Panc1 (cell line): ENCODE measurements around the gene ASB6. TPM values are rescaled to one million over a fixed set of nuclear protein-coding genes. Genes with fewer than 3 reads are reported as not detected.

Source experiments
- ATAC-seq: fragments of 200-7000 bp; cut with Tn5 transposase; 2 replicates; pipeline ENCODE4 v1.9.1; 2020; ENCODE audit warnings: mild to moderate bottlenecking, moderate library complexity
- BruUV-seq: library from RNA; stranded (reverse); fragments of 400-500 nt; replicated peaks from 2 replicates; lab custom pipeline; 2021; lab: Mats Ljungman, UMichigan
- CTCF ChIA-PET: fragments of 300-600 bp; sonication (Branson Sonifier 250); formaldehyde crosslinking; loops from one replicate; lab custom pipeline; 2022; ENCODE audit warnings: antibody characterized with exemption; lab: Charles Lee
- POLR2A ChIA-PET: fragments of 300-600 bp; sonication (Branson Sonifier 250); formaldehyde crosslinking; loops from one replicate; lab custom pipeline; 2022; ENCODE audit warnings: antibody characterized with exemption; lab: Charles Lee
- DNase-seq: peaks from one replicate; pipeline ENCODE4 v3.0.0-alpha.2; 2010; ENCODE audit warnings: low read depth, low spot score
- H3K27ac ChIP-seq: 2 replicates; pipeline ENCODE4 v1.5.1; 2011; ENCODE audit warnings: mild to moderate bottlenecking, low read length, inconsistent platforms
- H3K27me3 ChIP-seq: fragments of 200-500 bp; sonication (Bioruptor generic); 2 replicates; pipeline ENCODE4 v1.6.0; 2014; ENCODE audit warnings: low read length, inconsistent platforms; ENCODE audit not compliant: control insufficient read depth, insufficient read depth
- H3K36me3 ChIP-seq: fragments of 200-500 bp; sonication (Bioruptor generic); 2 replicates; pipeline ENCODE4 v1.5.1; 2014; ENCODE audit warnings: inconsistent platforms, mild to moderate bottlenecking, low read length, moderate library complexity; ENCODE audit not compliant: control insufficient read depth, insufficient read depth
- H3K4me1 ChIP-seq: 2 replicates; pipeline ENCODE4 v1.5.1; 2011; ENCODE audit warnings: inconsistent platforms, mild to moderate bottlenecking, low read length, moderate library complexity; ENCODE audit not compliant: control insufficient read depth, insufficient read depth
- H3K4me3 ChIP-seq, 2 experiments: 2 replicates each; pipeline ENCODE4 v1.5.1; 2011 to 2012; ENCODE audit warnings: low read depth in 2 of 2, low read length in 2 of 2, mild to moderate bottlenecking in 2 of 2, inconsistent platforms in 1 of 2, moderate library complexity in 1 of 2
- H3K9me3 ChIP-seq: fragments of 200-500 bp; sonication (Bioruptor generic); 2 replicates; pipeline ENCODE4 v1.5.1; 2014; ENCODE audit warnings: low read depth, mild to moderate bottlenecking, inconsistent platforms, low read length, moderate library complexity; ENCODE audit not compliant: control insufficient read depth, insufficient read depth
- CTCF ChIP-seq: fragments of 450-650 bp; IDR thresholded peaks from 2 replicates; pipeline ENCODE4 v1.5.1; 2017; ENCODE audit warnings: mild to moderate bottlenecking
- POLR2AphosphoS5 ChIP-seq: IDR thresholded peaks from 2 replicates; pipeline ENCODE4 v1.6.1; 2012; ENCODE audit warnings: mild to moderate bottlenecking, low read depth, low read length, moderate library complexity
- REST ChIP-seq, 2 experiments: IDR thresholded peaks; 2 replicates each; pipeline ENCODE4 v1.6.1; 2011 to 2012; ENCODE audit warnings: low read depth in 2 of 2, control low read depth in 1 of 2, low read length in 1 of 2, mild to moderate bottlenecking in 1 of 2, moderate library complexity in 1 of 2; ENCODE audit not compliant: insufficient read depth in 1 of 2
- SIN3A ChIP-seq: IDR thresholded peaks from 2 replicates; pipeline ENCODE4 v1.6.1; 2012; ENCODE audit warnings: low read depth, mild to moderate bottlenecking, low read length, moderate library complexity, borderline replicate concordance; ENCODE audit not compliant: insufficient read depth
- TCF7L2 ChIP-seq: IDR thresholded peaks from 2 replicates; pipeline ENCODE4 v1.6.1; 2011; ENCODE audit warnings: mild to moderate bottlenecking, low read depth, low read length, inconsistent platforms
- in situ Hi-C: cut with HindIII; loops from 2 replicates; pipeline ENCODE4 v1.10.0; 2016; ENCODE audit warnings: low sequenced_read_pairs, low pct_unique_long_range_greater_than_20kb
- intact Hi-C: fragments of 100-400 bp; cut with micrococcal nuclease; formaldehyde crosslinking; loops from one replicate; pipeline ENCODE4 v1.10.0; 2022; ENCODE audit not compliant: unreplicated experiment
- total RNA-seq: library from RNA; stranded (reverse); gene quantifications from one replicate; pipeline ENCODE4 v1.2.1, GENCODE V29; 2021; ENCODE audit not compliant: unreplicated experiment

ASB6 gene
- total RNA-seq, 1 experiment from 2014 or later: 14.3 TPM

GRCh38 chr9:129590466-129590865 is 51.5 kb downstream of the ASB6 start:
- Histone ChIP-seq H3K36me3 (no peaks in the 10 kb centered on the region), H3K9me3 (no peaks in the 10 kb centered on the region), H3K4me1 (no peaks in the 10 kb centered on the region), H3K27me3 (no peaks in the 10 kb centered on the region), H3K4me3 (no peak overlapping the region), H3K27ac (no peak overlapping the region)
- POLR2A ChIA-PET: no interaction called here
- intact Hi-C loops (no loop called here), in situ Hi-C loops (no loop called here)
- no peak for DNase-seq
- BruUV-seq: no TSS peak
- no peak for ATAC-seq
- TF ChIP-seq CTCF (no peak), TCF7L2 (no peak), REST (IDR thresholded peaks at IDR 0.05; ENCODE audit: insufficient read depth in 1 of 2, low read depth in 2 of 2, low read length in 1 of 2) (no peak), SIN3A (no peak)
- CTCF ChIA-PET: no interaction called here

- POLR2A ChIA-PET: interaction anchor here (0.5 kb wide), 1 partner anchor 98 kb away, joined by 3 read pairs; no protein-coding TSS in a partner anchor
- H3K27ac ChIP-seq: no peak overlapping the region
- in situ Hi-C loops: no loop called here
- CTCF ChIA-PET: no interaction called here
- TF ChIP-seq REST (IDR thresholded peaks at IDR 0.05; ENCODE audit: insufficient read depth in 1 of 2, low read depth in 2 of 2, low read length in 1 of 2) (no peak), POLR2AphosphoS5 (no peak), TCF7L2 (no peak), CTCF (no peak), SIN3A (no peak)
- H3K27me3 ChIP-seq: no peaks in the 10 kb centered on the region
- no peak overlapping the region for H3K4me3 ChIP-seq
- no peaks in the 10 kb centered on the region for H3K36me3 ChIP-seq
- no peaks in the 10 kb centered on the region; the same call in 1 of the 2 replicates for H3K4me1 ChIP-seq
- no peaks in the 10 kb centered on the region for H3K9me3 ChIP-seq
- no peak for ATAC-seq
- no TSS peak for BruUV-seq
- no peak for DNase-seq
- intact Hi-C loops: no loop called here
Observed at GRCh38 chr9:129587487-129588262, 54.3 kb downstream of the ASB6 start.
